ENCODE results near the gene PHGDH. TPM values are rescaled to one million over a fixed set of nuclear protein-coding genes. Genes with fewer than 3 reads are reported as not detected.

The PHGDH gene
- total and polyA plus RNA-seq, 9 of the 15 experiments (the other 6 are each of a cell fraction or from before 2014, with no cell fraction given) = 6.7 to 84.2 (median 36.2) TPM

- CTCF ChIA-PET (ENCODE audit: low intra/inter-chr PET ratio) = no interaction called here
- Histone ChIP-seq H3K36me3 (ENCODE audit: control insufficient read depth, insufficient read depth, low read length) (no peaks in the 10 kb centered on the region), H3K27me3 (ENCODE audit: control insufficient read depth in 2 of 2, insufficient read depth in 2 of 2, low read length in 2 of 2) (peaks cover 0 to 6% of the 10 kb centered on the region in 2 experiments; a peak in 2 of 5 replicates), H3K9me3 (replicated peaks; ENCODE audit: control insufficient read depth, insufficient read depth, low read depth, low read length) (no peaks in the 10 kb centered on the region; the same call in 1 of the 2 replicates), H3K4me3 (no peak overlapping the region), H2AFZ (ENCODE audit: low read depth, low read length) (0 out of 2 replicates have a peak overlapping the region, but pooled peaks have one; percentile 17), H3K4me1 (replicated peaks in 1 of 2; ENCODE audit: control insufficient read depth in 2 of 2, insufficient read depth in 2 of 2, low read length in 2 of 2) (no peaks in the 10 kb centered on the region), H4K20me1 (replicated peaks; ENCODE audit: control insufficient read depth, insufficient read depth, low read length) (no peaks in the 10 kb centered on the region), H3K9me1 (ENCODE audit: control insufficient read depth, insufficient read depth, low read length) (no peaks in the 10 kb centered on the region), H3K27ac (ENCODE audit: extremely low read depth, low read depth, low read length) (no peak overlapping the region), H3K79me2 (ENCODE audit: control insufficient read depth, insufficient read depth, low read length) (no peaks in the 10 kb centered on the region), H3K9ac (ENCODE audit: insufficient read depth in 1 of 2, low read depth in 2 of 2, low read length in 2 of 2) (no peak overlapping the region), H3K4me2 (ENCODE audit: insufficient read depth, low read length) (no peak overlapping the region)
- intact Hi-C loops (cut with micrococcal nuclease) (no loop called here), in situ Hi-C loops (cut with MboI) (no loop called here)
- FAIRE-seq (no peak), ATAC-seq (no peak), DNase-seq (ENCODE audit: extremely low read depth in 1 of 4, low spot score in 3 of 4) (no peak)
- BruUV-seq (replicated peaks) = no TSS peak
- WGBS (ENCODE audit: insufficient coverage, low coverage, missing lambda C conversion rate) = 2% methylated on average over 3 of the region's 3 CpGs
- no peak for TF ChIP-seq E2F8 (IDR thresholded peaks at IDR 0.05; ENCODE audit: low read depth, partially characterized antibody)
- TF ChIP-seq NR0B1 (IDR thresholded peaks at IDR 0.05; ENCODE audit: partially characterized antibody) = no peak
- TF ChIP-seq HNRNPL (IDR thresholded peaks at IDR 0.05; ENCODE audit: low read depth, low read length) = no peak
- no peak for TF ChIP-seq ZNF398 (CRISPR knock-in tag; IDR thresholded peaks at IDR 0.05)
- no peak for TF ChIP-seq ZSCAN32 (CRISPR knock-in tag; IDR thresholded peaks at IDR 0.05)
- TF ChIP-seq KLF13 (tag; IDR thresholded peaks at IDR 0.05; ENCODE audit: borderline replicate concordance, low read depth) = no peak
- no peak for TF ChIP-seq BCOR (IDR thresholded peaks at IDR 0.05)
- POLR2A ChIA-PET = interaction anchor here (1.2 to 1.8 kb wide), 4 partner anchors 14 to 50 kb away, joined by 3 to 6 read pairs (median 5); partner anchors contain the start of genes PHGDH and ZNF697
Measured at GRCh38 chr1:119697598-119697997, 14.1 kb upstream of the PHGDH start.

All from K562 (cell line).